Measurements from ENCODE around the gene SKA3. TPM values are rescaled to one million over a fixed set of nuclear protein-coding genes. Genes with fewer than 3 reads are reported as not detected.

Gene SKA3
- total and polyA plus RNA-seq, 2 of the 13 experiments (the other 11 are each of a cell fraction or from before 2014, with no cell fraction given): 7.2 to 10.8 TPM

- peak; percentile 89 for TF ChIP-seq ZNF800 (CRISPR knock-in tag; IDR thresholded peaks at IDR 0.05)
- no peak for TF ChIP-seq RARG (CRISPR knock-in tag; IDR thresholded peaks at IDR 0.05; ENCODE audit: low read depth)
- TF ChIP-seq TOPORS (CRISPR knock-in tag; IDR thresholded peaks at IDR 0.05): peak; percentile 38; the same call in 1 of the 2 replicates
- peak; percentile 67 for TF ChIP-seq ZEB1 (IDR thresholded peaks at IDR 0.05; ENCODE audit: insufficient replicate concordance, low read depth)
- 0 out of 2 replicates have a peak, but pooled peaks have one; percentile 14 for TF ChIP-seq CBX5 (CRISPR knock-in tag; IDR thresholded peaks at IDR 0.05; ENCODE audit: borderline replicate concordance)
- TF ChIP-seq SOX6 (IDR thresholded peaks at IDR 0.05): no peak
- TF ChIP-seq SOX6 (CRISPR knock-in tag; IDR thresholded peaks at IDR 0.05): peak; percentile 61
- peak; percentile 54; the same call in 1 of the 2 replicates for TF ChIP-seq ZSCAN25 (CRISPR knock-in tag; IDR thresholded peaks at IDR 0.05)
- TF ChIP-seq CBX1 (IDR thresholded peaks at IDR 0.05; ENCODE audit: low read depth): peak; percentile 54
- peak; percentile 40; the same call in 1 of the 2 replicates for TF ChIP-seq KLF9 (CRISPR knock-in tag; IDR thresholded peaks at IDR 0.05; ENCODE audit: low read depth)
- TF ChIP-seq TFAP4 (IDR thresholded peaks at IDR 0.05; ENCODE audit: borderline replicate concordance, low read depth): no peak; the same call in 1 of the 2 replicates
- TF ChIP-seq, protein P1, sequence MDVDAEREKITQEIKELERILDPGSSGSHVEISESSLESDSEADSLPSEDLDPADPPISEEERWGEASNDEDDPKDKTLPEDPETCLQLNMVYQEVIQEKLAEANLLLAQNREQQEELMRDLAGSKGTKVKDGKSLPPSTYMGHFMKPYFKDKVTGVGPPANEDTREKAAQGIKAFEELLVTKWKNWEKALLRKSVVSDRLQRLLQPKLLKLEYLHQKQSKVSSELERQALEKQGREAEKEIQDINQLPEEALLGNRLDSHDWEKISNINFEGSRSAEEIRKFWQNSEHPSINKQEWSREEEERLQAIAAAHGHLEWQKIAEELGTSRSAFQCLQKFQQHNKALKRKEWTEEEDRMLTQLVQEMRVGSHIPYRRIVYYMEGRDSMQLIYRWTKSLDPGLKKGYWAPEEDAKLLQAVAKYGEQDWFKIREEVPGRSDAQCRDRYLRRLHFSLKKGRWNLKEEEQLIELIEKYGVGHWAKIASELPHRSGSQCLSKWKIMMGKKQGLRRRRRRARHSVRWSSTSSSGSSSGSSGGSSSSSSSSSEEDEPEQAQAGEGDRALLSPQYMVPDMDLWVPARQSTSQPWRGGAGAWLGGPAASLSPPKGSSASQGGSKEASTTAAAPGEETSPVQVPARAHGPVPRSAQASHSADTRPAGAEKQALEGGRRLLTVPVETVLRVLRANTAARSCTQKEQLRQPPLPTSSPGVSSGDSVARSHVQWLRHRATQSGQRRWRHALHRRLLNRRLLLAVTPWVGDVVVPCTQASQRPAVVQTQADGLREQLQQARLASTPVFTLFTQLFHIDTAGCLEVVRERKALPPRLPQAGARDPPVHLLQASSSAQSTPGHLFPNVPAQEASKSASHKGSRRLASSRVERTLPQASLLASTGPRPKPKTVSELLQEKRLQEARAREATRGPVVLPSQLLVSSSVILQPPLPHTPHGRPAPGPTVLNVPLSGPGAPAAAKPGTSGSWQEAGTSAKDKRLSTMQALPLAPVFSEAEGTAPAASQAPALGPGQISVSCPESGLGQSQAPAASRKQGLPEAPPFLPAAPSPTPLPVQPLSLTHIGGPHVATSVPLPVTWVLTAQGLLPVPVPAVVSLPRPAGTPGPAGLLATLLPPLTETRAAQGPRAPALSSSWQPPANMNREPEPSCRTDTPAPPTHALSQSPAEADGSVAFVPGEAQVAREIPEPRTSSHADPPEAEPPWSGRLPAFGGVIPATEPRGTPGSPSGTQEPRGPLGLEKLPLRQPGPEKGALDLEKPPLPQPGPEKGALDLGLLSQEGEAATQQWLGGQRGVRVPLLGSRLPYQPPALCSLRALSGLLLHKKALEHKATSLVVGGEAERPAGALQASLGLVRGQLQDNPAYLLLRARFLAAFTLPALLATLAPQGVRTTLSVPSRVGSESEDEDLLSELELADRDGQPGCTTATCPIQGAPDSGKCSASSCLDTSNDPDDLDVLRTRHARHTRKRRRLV (CRISPR knock-in tag; IDR thresholded peaks at IDR 0.05): 0 out of 2 replicates have a peak, but pooled peaks have one; percentile 40
- TF ChIP-seq ZNF354B (CRISPR knock-in tag; IDR thresholded peaks at IDR 0.05): 0 out of 2 replicates have a peak, but pooled peaks have one; percentile 17
- peak; percentile 73; the same call in 1 of the 2 replicates for TF ChIP-seq TMF1 (CRISPR knock-in tag; IDR thresholded peaks at IDR 0.05; ENCODE audit: low read depth)
- TF ChIP-seq KAT7 (CRISPR knock-in tag; IDR thresholded peaks at IDR 0.05; ENCODE audit: borderline replicate concordance): peak; percentile 99
- TF ChIP-seq ZNF501 (CRISPR knock-in tag; IDR thresholded peaks at IDR 0.05): peak; percentile 99
- 0 out of 2 replicates have a peak, but pooled peaks have one; percentile 51 for TF ChIP-seq MIER2 (CRISPR knock-in tag; IDR thresholded peaks at IDR 0.05)
- TF ChIP-seq, protein P2, sequence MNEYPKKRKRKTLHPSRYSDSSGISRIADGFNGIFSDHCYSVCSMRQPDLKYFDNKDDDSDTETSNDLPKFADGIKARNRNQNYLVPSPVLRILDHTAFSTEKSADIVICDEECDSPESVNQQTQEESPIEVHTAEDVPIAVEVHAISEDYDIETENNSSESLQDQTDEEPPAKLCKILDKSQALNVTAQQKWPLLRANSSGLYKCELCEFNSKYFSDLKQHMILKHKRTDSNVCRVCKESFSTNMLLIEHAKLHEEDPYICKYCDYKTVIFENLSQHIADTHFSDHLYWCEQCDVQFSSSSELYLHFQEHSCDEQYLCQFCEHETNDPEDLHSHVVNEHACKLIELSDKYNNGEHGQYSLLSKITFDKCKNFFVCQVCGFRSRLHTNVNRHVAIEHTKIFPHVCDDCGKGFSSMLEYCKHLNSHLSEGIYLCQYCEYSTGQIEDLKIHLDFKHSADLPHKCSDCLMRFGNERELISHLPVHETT (CRISPR knock-in tag; conservative IDR thresholded peaks at IDR 0.05): 0 out of 2 replicates have a peak, but pooled peaks have one; percentile 24
These were observed at the start of gene SKA3, which contains the start of gene MRPL57 (continued) for GRCh38 chr13:21176215-21176981.
